ENCODE results near the gene RIMBP3C. TPM values are rescaled to one million over a fixed set of nuclear protein-coding genes. Genes with fewer than 3 reads are reported as not detected.

Gene RIMBP3C, protein sequence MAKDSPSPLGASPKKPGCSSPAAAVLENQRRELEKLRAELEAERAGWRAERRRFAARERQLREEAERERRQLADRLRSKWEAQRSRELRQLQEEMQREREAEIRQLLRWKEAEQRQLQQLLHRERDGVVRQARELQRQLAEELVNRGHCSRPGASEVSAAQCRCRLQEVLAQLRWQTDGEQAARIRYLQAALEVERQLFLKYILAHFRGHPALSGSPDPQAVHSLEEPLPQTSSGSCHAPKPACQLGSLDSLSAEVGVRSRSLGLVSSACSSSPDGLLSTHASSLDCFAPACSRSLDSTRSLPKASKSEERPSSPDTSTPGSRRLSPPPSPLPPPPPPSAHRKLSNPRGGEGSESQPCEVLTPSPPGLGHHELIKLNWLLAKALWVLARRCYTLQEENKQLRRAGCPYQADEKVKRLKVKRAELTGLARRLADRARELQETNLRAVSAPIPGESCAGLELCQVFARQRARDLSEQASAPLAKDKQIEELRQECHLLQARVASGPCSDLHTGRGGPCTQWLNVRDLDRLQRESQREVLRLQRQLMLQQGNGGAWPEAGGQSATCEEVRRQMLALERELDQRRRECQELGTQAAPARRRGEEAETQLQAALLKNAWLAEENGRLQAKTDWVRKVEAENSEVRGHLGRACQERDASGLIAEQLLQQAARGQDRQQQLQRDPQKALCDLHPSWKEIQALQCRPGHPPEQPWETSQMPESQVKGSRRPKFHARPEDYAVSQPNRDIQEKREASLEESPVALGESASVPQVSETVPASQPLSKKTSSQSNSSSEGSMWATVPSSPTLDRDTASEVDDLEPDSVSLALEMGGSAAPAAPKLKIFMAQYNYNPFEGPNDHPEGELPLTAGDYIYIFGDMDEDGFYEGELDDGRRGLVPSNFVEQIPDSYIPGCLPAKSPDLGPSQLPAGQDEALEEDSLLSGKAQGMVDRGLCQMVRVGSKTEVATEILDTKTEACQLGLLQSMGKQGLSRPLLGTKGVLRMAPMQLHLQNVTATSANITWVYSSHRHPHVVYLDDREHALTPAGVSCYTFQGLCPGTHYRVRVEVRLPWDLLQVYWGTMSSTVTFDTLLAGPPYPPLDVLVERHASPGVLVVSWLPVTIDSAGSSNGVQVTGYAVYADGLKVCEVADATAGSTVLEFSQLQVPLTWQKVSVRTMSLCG (N-terminal part only)
- 0.18 to 0.28 TPM (median 0.22 TPM) in 4 of 5 replicates, not detected in the other for total RNA-seq (2022; extraction: Qiagen RNA extraction)

DNA sequence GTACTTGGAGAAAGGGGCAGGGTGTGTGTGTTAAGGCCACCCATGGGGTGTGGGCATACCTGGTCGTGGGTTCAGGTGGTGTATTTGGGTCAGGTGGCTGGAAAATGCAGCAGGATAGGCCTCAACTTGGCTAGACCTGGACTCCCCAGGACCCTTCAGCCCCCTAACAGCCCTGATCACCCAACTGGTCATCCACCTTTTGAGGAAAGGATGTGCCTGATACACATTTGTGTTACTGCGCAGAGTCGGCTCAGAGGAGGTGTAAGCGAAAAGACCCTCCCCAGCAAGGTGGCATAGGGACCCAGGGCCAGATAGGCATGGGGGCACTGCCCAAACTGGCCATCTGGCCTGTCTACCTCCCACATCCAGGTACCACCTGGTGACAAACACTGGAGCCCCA lies at the start of gene RIMBP3C:
TSS of gene RIMBP3C (minus strand) at position 101 of the 400 bp plus-strand sequence. CDS start 485 bp downstream, outside the sequence.

DNA sequence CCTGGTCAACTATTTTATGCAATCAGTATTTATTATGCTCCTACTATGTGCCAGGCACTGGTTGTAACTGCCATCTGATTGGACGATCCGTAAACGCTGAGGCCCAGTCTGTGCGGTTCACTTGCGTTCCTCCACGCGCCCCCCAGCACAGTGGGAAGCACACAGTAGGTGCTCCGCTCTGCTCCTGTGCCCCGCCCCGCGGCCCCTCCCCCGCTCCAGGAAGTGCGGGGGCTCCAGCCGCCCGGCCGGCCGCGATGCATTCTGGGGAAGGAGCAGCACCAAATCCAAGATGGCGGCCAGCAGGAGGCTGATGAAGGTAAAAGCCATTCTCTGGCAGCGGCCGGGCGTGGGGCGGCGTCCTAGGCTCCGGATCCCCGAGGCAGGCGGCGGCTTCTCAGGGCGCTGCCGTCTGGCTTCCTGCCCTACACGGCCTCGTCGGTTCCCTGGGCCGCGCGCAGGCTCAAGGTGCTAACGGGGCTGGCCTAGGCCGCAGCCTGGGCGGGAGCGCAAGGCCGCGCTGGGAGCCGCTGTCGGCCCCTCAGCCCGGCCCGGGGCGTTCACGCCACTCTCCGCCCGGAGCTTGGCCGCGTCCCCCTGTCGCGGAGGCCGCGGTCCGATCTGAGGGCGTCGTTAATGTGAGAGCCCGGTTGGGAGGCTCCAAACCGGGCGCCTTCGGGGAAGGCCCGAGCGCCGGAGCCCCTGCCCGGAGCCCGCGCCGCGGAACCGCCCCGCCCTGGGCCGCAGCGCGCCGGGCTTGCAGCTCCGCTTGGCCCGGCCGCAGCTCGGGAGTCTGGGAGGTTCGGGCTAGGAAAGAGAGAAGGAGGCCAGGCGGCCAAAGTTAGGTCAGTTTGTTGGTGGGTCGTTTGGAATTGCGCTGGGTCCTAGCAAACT lies 16.4 kb upstream of the RIMBP3C start, which contains the start of gene UBE2L3:
TSS of gene UBE2L3 (plus strand) at position 259 of the 891 bp plus-strand sequence. CDS start at position 290, 31 bp downstream.

Other genes with a start within 250 kb of the RIMBP3C start
- 0.24 to 0.45 TPM (median 0.37 TPM) in 5 replicates for gene RIMBP3B, start 167.7 kb downstream of the RIMBP3C start, total RNA-seq (2022; extraction: Qiagen RNA extraction)
- gene HIC2, start 134.1 kb downstream of the RIMBP3C start, total RNA-seq (2022; extraction: Qiagen RNA extraction): 1.9 to 3.0 TPM (median 2.9 TPM) in 5 replicates
- 0.56 to 0.84 TPM (median 0.71 TPM) in 5 replicates for gene TMEM191C, start 84.1 kb downstream of the RIMBP3C start, total RNA-seq (2022; extraction: Qiagen RNA extraction)
- gene UBE2L3, start 16.3 kb upstream of the RIMBP3C start, total RNA-seq (2022; extraction: Qiagen RNA extraction): 61.9 to 78.8 TPM (median 66.0 TPM) in 5 replicates
- gene YDJC, start 78.6 kb upstream of the RIMBP3C start, total RNA-seq (2022; extraction: Qiagen RNA extraction): 33.5 to 47.4 TPM (median 46.0 TPM) in 5 replicates
- 0.06 to 0.14 TPM (median 0.09 TPM) in 3 of 5 replicates, not detected in the others for gene CCDC116, start 81.3 kb upstream of the RIMBP3C start, total RNA-seq (2022; extraction: Qiagen RNA extraction)
- 34.8 to 45.7 TPM (median 38.7 TPM) in 5 replicates for gene SDF2L1, start 90.8 kb upstream of the RIMBP3C start, total RNA-seq (2022; extraction: Qiagen RNA extraction)
- 13.8 to 22.5 TPM (median 19.9 TPM) in 5 replicates for gene PPIL2, start 114.6 kb upstream of the RIMBP3C start, total RNA-seq (2022; extraction: Qiagen RNA extraction)
- gene YPEL1, start 184.3 kb upstream of the RIMBP3C start, total RNA-seq (2022; extraction: Qiagen RNA extraction): 0.05 to 0.72 TPM (median 0.38 TPM) in 5 replicates